K562 (cell line): ENCODE data around the gene ITGA1. TPM values are rescaled to one million over a fixed set of nuclear protein-coding genes. Genes with fewer than 3 reads are reported as not detected.

Source experiments
- CHD1 ChIP-seq: fragments of 200-600 bp; sonication (generic); IDR thresholded peaks from one replicate; pipeline ENCODE4 v1.6.1; 2012; ENCODE audit warnings: mild to moderate bottlenecking, moderate library complexity, low read length, inconsistent platforms
- FOXK2 ChIP-seq, 2 experiments: fragments of 450-650 bp; IDR thresholded peaks in 1 of 2; conservative IDR thresholded peaks in 1 of 2; 2 replicates each; pipeline ENCODE4 v1.6.1; 2016; ENCODE audit warnings: low read depth in 2 of 2, mild to moderate bottlenecking in 1 of 2
- IRF2 ChIP-seq: sonication (generic); formaldehyde crosslinking; IDR thresholded peaks from 2 replicates; pipeline ENCODE4 v1.8.1; 2022; ENCODE audit warnings: mild to moderate bottlenecking, missing genetic modification reagents
- KDM1A ChIP-seq, 2 experiments: fragments of 450-650 bp; IDR thresholded peaks; 2 replicates each; pipeline ENCODE4 v1.6.1; 2016; ENCODE audit warnings: mild to moderate bottlenecking in 2 of 2
- MCM2 ChIP-seq: fragments of 450-650 bp; IDR thresholded peaks from 2 replicates; pipeline ENCODE4 v1.6.1; 2017; ENCODE audit warnings: low read depth, mild to moderate bottlenecking
- PTTG1 ChIP-seq: fragments of 450-650 bp; IDR thresholded peaks from 2 replicates; pipeline ENCODE4 v1.6.1; 2016; ENCODE audit warnings: low read depth, mild to moderate bottlenecking, missing genetic modification characterization, missing compliant biosample characterization
- ZNF174 ChIP-seq: fragments of 250-450 bp; sonication (Bioruptor Pico); IDR thresholded peaks from 2 replicates; pipeline ENCODE4 v1.4.0; 2020; ENCODE audit warnings: mild to moderate bottlenecking
- ZNF408 ChIP-seq: fragments of 250-450 bp; sonication (Bioruptor Pico); IDR thresholded peaks from 2 replicates; pipeline ENCODE4 v1.4.0; 2020; ENCODE audit warnings: low read depth, mild to moderate bottlenecking, moderate library complexity
- polyA plus RNA-seq, 8 experiments: library from polyadenylated mRNA; depleted of rRNA in 4 of 8; stranded (reverse) in 5 of 8; unstranded in 3 of 8; fragments of >200 nt; fragmentation: Nextera tagmentation in 2 of 8; fragmentation: Illumina TruSeq in 1 of 8; extraction: Ambion mirVana in 2 of 8; extraction: Trizol in 1 of 8; gene quantifications; 2 replicates each; pipeline versions ENCODE4 v1.2.1 to v1.2.3, GENCODE V29; 2011 to 2014; ENCODE audit warnings: inconsistent platforms in 1 of 8, missing spikeins in 1 of 8
- total RNA-seq, 7 experiments: library from RNA; depleted of rRNA in 6 of 7; stranded (reverse); fragments of >200 nt in 6 of 7; fragmentation: Illumina TruSeq in 2 of 7; extraction: Trizol in 2 of 7; gene quantifications; 2 replicates each; pipeline versions ENCODE4 v1.2.1 to v1.2.3, GENCODE V29; 2011 to 2021; ENCODE audit warnings: low replicate concordance in 1 of 7
- TF ChIP-seq, protein P1 (sequence below): fragments of 450-650 bp; IDR thresholded peaks from 2 replicates; pipeline ENCODE4 v1.6.1; 2016; ENCODE audit warnings: antibody characterized with exemption
- TF ChIP-seq, protein P2 (sequence below): fragments of 450-650 bp; IDR thresholded peaks from 2 replicates; pipeline ENCODE4 v1.6.1; 2016; ENCODE audit warnings: mild to moderate bottlenecking
- TF ChIP-seq, protein P3 (sequence below): fragments of 450-650 bp; formaldehyde crosslinking; IDR thresholded peaks from 2 replicates; pipeline ENCODE4 v1.4.0; 2022; ENCODE audit warnings: mild to moderate bottlenecking, moderate library complexity
- TF ChIP-seq, protein P4 (sequence below): IDR thresholded peaks from 3 replicates; pipeline ENCODE4 v1.6.1; 2011; ENCODE audit warnings: borderline replicate concordance, mild to moderate bottlenecking, moderate library complexity; ENCODE audit not compliant: insufficient read length; ENCODE audit errors: extremely low read depth

Gene ITGA1
- total and polyA plus RNA-seq, 9 of the 15 experiments (the other 6 are each of a cell fraction or from before 2014, with no cell fraction given) = 0.04 to 0.22 TPM; not detected in 7

DNA sequence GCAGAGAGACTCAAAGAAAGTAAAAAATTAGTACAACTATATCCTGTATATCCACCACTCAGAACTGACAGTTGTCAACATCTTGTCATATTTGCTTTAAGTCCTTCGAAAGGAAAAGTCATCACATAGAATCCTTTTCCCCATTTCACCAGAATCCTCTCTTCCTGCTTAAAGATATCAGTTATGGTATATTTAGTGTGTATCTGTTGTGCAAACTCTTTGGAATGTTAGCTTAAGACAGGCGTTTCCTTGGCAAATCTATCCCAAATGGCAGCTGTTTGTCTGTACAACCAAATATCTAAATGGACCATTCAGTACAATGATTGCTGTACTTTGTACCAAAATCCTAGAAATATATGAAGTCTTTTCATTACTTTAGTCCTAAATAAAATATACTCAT is 98.5 kb downstream of the ITGA1 start (continued):
- TF ChIP-seq, protein P1, sequence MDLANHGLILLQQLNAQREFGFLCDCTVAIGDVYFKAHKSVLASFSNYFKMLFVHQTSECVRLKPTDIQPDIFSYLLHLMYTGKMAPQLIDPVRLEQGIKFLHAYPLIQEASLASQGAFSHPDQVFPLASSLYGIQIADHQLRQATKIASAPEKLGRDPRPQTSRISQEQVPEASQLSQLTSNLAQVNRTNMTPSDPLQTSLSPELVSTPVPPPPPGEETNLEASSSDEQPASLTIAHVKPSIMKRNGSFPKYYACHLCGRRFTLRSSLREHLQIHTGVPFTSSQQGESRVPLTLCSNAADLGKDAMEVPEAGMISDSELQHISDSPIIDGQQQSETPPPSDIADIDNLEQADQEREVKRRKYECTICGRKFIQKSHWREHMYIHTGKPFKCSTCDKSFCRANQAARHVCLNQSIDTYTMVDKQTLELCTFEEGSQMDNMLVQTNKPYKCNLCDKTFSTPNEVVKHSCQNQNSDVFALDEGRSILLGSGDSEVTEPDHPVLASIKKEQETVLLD = no peak
- TF ChIP-seq, protein P2, sequence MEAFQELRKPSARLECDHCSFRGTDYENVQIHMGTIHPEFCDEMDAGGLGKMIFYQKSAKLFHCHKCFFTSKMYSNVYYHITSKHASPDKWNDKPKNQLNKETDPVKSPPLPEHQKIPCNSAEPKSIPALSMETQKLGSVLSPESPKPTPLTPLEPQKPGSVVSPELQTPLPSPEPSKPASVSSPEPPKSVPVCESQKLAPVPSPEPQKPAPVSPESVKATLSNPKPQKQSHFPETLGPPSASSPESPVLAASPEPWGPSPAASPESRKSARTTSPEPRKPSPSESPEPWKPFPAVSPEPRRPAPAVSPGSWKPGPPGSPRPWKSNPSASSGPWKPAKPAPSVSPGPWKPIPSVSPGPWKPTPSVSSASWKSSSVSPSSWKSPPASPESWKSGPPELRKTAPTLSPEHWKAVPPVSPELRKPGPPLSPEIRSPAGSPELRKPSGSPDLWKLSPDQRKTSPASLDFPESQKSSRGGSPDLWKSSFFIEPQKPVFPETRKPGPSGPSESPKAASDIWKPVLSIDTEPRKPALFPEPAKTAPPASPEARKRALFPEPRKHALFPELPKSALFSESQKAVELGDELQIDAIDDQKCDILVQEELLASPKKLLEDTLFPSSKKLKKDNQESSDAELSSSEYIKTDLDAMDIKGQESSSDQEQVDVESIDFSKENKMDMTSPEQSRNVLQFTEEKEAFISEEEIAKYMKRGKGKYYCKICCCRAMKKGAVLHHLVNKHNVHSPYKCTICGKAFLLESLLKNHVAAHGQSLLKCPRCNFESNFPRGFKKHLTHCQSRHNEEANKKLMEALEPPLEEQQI = no peak
- no peak for TF ChIP-seq ZNF174
- no peak for TF ChIP-seq FOXK2 (conservative IDR thresholded peaks at IDR 0.05 in 1 of 2, IDR thresholded peaks at IDR 0.05 in 1 of 2; ENCODE audit: low read depth in 2 of 2)
- TF ChIP-seq, protein P3, sequence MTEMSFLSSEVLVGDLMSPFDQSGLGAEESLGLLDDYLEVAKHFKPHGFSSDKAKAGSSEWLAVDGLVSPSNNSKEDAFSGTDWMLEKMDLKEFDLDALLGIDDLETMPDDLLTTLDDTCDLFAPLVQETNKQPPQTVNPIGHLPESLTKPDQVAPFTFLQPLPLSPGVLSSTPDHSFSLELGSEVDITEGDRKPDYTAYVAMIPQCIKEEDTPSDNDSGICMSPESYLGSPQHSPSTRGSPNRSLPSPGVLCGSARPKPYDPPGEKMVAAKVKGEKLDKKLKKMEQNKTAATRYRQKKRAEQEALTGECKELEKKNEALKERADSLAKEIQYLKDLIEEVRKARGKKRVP = no peak
- TF ChIP-seq, protein P4, sequence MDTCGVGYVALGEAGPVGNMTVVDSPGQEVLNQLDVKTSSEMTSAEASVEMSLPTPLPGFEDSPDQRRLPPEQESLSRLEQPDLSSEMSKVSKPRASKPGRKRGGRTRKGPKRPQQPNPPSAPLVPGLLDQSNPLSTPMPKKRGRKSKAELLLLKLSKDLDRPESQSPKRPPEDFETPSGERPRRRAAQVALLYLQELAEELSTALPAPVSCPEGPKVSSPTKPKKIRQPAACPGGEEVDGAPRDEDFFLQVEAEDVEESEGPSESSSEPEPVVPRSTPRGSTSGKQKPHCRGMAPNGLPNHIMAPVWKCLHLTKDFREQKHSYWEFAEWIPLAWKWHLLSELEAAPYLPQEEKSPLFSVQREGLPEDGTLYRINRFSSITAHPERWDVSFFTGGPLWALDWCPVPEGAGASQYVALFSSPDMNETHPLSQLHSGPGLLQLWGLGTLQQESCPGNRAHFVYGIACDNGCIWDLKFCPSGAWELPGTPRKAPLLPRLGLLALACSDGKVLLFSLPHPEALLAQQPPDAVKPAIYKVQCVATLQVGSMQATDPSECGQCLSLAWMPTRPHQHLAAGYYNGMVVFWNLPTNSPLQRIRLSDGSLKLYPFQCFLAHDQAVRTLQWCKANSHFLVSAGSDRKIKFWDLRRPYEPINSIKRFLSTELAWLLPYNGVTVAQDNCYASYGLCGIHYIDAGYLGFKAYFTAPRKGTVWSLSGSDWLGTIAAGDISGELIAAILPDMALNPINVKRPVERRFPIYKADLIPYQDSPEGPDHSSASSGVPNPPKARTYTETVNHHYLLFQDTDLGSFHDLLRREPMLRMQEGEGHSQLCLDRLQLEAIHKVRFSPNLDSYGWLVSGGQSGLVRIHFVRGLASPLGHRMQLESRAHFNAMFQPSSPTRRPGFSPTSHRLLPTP = no peak
- no peak for TF ChIP-seq IRF2 (CRISPR knock-in tag)
- TF ChIP-seq ZNF408 = no peak
- no peak for TF ChIP-seq PTTG1 (tag)
- no peak for TF ChIP-seq MCM2
- TF ChIP-seq CHD1 = no peak
- TF ChIP-seq KDM1A (IDR thresholded peaks at IDR 0.05) = no peak
